Testis (tissue), 2 donors: ENCODE results near the gene CATSPERE.
A peak's percentile ranks its signal among the peaks of the same experiment; 100 is the strongest.

Experiments
- POLR2A ChIP-seq: fragments of 450-650 bp; IDR thresholded peaks from one replicate; pipeline ENCODE4 v1.6.1; 2017; ENCODE audit warnings: antibody characterized with exemption, mild to moderate bottlenecking, moderate library complexity
- TF ChIP-seq, protein P1 (sequence below), 3 experiments: fragments of 450-650 bp in 2 of 3; fragments of 200-600 bp in 1 of 3; sonication (generic) in 1 of 3; IDR thresholded peaks; one replicate each; pipeline ENCODE4 v1.5.1; 2016 to 2019; ENCODE audit warnings: antibody characterized with exemption in 3 of 3, mild to moderate bottlenecking in 2 of 3, moderate library complexity in 1 of 3

GRCh38 chr1:244652623-244653438 is 191.8 kb downstream of the CATSPERE start, which contains the start of gene DESI2:
- TF ChIP-seq, protein P1, sequence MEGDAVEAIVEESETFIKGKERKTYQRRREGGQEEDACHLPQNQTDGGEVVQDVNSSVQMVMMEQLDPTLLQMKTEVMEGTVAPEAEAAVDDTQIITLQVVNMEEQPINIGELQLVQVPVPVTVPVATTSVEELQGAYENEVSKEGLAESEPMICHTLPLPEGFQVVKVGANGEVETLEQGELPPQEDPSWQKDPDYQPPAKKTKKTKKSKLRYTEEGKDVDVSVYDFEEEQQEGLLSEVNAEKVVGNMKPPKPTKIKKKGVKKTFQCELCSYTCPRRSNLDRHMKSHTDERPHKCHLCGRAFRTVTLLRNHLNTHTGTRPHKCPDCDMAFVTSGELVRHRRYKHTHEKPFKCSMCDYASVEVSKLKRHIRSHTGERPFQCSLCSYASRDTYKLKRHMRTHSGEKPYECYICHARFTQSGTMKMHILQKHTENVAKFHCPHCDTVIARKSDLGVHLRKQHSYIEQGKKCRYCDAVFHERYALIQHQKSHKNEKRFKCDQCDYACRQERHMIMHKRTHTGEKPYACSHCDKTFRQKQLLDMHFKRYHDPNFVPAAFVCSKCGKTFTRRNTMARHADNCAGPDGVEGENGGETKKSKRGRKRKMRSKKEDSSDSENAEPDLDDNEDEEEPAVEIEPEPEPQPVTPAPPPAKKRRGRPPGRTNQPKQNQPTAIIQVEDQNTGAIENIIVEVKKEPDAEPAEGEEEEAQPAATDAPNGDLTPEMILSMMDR (IDR thresholded peaks at IDR 0.05) = peak; percentile 53 to 60 (median 54)
- TF ChIP-seq POLR2A = peak; percentile 92
